TTC549 (cell line): Measurements from ENCODE around the gene TP53BP2.
"Not testable (repeated sequence)": the region's sequence is repeated elsewhere in the genome, so short reads cannot be mapped to it uniquely, and the experiment has no call there.

Source experiments
- FAIRE-seq: peaks from 2 replicates; lab custom pipeline; 2012; peaks lifted over from hg19 to GRCh38; lab: Jason Lieb, UNC

TP53BP2 gene, protein sequence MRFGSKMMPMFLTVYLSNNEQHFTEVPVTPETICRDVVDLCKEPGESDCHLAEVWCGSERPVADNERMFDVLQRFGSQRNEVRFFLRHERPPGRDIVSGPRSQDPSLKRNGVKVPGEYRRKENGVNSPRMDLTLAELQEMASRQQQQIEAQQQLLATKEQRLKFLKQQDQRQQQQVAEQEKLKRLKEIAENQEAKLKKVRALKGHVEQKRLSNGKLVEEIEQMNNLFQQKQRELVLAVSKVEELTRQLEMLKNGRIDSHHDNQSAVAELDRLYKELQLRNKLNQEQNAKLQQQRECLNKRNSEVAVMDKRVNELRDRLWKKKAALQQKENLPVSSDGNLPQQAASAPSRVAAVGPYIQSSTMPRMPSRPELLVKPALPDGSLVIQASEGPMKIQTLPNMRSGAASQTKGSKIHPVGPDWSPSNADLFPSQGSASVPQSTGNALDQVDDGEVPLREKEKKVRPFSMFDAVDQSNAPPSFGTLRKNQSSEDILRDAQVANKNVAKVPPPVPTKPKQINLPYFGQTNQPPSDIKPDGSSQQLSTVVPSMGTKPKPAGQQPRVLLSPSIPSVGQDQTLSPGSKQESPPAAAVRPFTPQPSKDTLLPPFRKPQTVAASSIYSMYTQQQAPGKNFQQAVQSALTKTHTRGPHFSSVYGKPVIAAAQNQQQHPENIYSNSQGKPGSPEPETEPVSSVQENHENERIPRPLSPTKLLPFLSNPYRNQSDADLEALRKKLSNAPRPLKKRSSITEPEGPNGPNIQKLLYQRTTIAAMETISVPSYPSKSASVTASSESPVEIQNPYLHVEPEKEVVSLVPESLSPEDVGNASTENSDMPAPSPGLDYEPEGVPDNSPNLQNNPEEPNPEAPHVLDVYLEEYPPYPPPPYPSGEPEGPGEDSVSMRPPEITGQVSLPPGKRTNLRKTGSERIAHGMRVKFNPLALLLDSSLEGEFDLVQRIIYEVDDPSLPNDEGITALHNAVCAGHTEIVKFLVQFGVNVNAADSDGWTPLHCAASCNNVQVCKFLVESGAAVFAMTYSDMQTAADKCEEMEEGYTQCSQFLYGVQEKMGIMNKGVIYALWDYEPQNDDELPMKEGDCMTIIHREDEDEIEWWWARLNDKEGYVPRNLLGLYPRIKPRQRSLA

DNA sequence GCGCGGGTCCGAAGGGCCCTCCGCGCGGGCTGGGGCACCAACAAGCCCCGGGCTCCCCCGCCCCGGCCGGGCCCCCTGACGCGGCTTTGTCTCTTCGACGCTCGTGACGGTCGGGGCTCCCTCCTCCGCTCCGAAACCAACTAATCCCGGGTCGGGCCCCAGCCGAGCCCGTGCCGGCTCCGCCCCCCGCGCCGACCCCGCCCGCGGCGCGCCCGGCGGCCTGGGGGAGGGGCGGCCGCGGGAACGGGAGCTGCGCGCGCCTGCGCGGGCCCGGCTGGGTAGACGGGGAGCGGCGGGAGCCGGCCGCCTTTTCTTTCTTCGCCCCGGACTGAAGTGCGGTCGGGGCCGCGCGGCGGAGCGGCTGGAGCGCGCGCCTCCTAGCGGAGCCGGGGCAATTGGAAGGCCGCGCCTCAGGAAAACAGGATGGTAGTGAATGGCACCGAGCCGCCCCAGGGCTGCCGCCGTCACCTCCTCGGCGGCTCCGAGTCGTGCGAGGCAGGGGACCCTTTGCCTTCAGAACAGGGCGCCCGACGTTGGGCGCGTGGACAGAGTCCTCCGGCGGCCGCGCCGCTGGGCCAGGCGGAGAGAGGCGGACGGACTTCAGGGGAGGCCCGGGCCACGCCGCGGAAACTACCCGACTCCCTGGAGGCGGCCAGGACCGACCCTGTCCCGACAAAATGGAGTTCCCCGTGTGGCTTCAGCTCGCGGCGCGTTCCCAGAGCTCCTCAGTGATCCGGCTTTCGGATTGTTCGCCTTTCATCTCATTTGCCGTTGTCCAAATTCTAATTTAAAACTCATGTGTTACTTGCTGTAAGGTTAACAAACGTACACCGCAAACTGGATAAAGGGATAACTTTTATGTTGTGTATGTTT, at the start of gene TP53BP2:
Gene TP53BP2 (minus strand): TSS at position 138 of the 873 bp plus-strand sequence. CDS start 267 bp downstream, outside the sequence.
- no peak for FAIRE-seq

DNA sequence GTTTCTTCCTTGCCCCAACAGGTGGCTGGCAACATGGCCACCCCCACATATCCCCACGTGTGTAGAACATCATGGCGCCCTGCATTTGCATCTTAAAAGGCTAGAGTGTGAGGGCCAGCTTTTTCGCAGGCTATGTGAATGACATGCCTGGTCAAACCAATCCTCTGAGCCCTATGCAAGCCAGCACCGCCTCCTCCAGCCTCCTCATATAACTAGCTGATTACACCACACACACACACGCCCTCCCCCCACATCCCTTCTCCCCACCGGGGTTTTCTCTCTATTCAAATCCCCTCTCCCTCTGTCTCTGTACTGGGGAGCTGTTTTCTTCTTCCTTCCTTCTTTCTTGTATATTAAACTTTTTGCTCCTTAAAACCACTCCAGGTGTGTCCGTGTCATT, 44.7 kb upstream of the TP53BP2 start:
- not testable (repeated sequence) for FAIRE-seq

DNA sequence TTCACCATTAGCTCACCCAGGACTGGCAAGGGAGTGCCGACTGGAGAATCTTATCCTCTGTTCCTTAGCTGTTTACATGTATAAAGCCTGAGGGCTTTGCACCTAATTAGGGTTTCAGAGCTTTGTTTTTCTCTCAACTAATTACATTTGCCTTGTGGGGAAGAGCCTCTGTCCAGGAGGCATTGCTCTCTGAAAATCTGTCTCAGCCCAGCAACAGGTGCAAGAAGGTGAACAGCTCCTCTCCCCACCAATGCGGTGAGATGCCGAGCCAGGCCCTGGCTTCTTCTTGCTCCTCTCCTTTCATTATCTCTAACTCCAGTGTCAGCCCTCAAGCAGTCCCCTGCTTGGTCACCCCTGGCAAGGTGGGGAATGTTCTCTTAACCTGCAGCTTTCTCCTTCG, 43.6 kb upstream of the TP53BP2 start:
- not testable (repeated sequence) for FAIRE-seq

DNA sequence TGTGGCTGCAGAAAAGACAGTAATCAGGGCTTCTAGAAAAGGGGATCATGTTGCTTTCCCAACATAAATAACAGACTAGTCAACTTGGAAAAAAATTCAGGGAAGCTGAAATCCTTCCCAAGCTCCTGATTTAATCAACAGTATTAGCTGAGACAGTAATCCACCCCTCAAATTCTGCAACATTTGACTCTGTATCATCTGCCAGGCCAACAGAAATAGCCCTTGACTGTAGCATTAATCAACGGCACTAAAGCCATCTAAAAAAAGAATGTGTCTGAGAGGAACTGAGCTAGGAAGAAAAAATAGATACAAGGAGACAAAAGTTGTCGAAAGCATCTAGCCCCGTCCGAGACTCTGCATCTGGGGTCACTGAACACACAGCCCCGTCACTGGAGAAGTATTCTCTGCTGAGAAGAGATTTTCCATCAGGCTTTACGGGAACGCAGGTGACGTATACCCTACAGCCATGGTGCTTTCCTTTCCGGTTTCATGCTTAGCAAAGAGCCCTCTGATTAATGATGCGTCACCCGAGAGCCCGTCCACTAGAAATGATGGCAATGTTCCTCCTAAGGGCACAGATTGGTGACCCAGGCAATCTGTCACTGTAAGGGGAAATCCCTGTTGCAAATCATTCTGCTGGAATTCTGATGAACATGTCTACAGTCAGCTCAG, 42.1 kb upstream of the TP53BP2 start:
- FAIRE-seq: no peak

DNA sequence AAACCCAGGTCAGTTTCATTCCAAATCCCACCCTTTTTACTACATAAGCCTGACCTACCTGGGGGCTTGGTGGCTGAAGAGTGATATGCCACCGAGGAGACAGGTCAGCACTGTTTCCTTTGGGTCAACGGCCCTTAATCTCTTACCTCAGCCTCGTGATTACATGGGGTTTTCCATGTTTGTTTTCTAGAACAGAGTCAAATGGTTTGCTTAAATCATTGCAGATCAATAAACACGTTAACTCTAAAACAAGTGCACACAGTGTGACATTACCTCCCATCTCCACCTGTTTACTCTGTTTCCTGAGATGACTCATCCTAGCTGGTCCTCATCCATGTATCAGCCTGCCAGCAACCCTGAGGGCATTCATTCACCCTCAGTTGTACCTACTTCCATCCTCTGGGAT, 40.8 kb upstream of the TP53BP2 start:
- FAIRE-seq: no peak

DNA sequence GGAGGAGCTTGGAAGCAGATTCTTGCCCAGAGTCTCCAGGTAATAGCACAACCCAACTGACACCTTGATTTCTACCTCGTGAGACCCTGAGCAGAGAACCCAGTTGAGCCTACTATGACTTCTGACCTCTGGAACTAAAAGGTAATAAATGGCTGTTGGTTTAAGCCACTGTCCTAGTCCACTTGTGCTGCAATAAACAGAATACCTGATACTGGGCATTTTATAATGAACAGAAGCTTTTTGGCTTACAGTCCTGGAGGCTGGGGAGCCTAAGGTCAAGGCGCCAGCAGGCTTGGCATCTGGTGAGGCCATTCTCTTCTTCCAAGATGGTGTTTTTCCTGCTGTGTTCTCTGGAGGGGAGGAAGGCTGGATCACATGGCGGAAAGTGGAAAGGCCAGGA, 39.9 kb upstream of the TP53BP2 start:
- FAIRE-seq: no peak

DNA sequence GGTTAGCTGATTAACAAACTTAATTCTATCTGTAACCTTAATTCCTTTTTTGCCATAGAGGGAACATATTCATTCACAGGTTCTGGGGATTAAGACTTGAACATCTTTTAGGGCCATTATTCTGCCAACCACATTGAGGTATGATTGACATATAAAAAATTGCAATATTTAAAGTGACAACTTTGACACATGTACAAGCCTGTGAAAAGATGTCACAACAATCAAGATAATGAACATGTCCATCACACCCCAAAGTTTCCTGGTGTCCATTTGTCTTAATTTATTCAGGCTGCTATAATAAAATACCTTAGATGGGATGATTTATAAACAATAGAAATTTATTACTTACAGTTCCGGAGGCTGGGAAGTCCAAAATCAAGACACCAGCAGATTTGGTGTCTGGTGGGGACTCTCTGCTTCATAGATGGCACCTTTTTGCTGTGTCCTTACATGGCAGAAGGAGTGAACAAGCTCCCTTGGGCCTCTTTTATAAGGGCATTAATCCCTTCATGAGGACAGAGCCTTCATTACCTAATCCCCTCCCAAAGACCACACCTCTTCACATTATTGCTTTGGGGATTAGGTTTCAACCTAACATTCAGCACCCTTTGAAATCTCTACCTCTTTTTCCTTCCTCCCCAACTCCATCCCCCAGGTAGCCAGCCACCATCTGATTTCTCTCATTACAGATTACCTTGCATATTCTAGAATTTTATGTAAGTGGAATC, 33.0 kb upstream of the TP53BP2 start:
- no peak for FAIRE-seq

DNA sequence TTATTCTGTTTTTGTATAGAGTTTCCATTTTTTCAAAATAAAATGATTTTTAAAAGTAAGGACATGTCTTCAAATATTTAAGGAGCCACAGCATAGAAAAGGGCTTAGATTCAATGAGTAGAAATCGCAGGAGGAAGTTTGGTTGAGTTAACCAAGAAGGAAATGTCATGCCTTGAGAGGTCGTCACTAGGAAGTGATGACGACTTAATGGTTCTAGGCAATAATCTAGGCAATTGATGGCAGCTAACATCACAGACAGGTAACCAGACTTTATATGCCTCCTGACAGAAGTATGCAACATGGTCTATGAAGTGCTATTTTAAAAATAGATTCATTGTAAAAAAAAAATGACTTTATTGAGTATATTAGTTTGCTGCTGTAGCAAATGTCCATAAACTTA, 32.1 kb upstream of the TP53BP2 start:
- no peak for FAIRE-seq

DNA sequence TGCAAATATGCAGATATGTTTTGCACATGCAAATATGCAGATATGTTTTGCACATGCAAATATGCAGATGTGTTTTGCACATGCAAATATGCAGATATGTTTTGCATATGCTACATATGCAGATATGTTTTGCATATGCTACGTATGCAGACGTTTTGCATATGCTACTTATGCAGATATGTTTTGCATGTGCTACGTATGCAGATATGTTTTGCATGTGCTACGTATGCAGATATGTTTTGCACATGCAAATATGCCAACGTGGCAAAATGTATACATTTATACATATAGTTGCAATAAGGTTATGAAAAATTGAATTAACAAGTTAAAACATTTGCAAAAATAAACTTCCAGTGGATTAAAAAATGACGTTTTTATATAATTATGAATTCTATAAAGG, 30.8 kb upstream of the TP53BP2 start:
- FAIRE-seq: peak; percentile 37

DNA sequence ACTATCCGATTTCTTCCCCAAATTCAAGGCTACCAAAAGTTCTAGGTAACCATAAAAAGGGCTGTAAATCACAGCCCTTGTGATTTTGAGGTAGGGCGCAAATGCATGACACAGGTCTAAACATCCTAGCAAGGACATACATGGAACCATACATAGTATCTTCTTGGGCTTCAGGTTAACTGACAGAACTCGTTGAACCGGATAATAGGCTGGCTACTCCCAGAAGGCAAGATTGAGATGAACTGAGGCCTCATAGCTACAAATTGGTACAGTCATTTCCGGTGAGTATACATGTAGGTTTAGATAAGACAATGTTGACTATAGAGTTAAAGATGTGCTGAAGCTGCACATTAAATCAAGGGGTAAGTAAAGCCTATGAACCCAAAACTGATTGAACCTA, 27.3 kb upstream of the TP53BP2 start:
- no peak for FAIRE-seq

DNA sequence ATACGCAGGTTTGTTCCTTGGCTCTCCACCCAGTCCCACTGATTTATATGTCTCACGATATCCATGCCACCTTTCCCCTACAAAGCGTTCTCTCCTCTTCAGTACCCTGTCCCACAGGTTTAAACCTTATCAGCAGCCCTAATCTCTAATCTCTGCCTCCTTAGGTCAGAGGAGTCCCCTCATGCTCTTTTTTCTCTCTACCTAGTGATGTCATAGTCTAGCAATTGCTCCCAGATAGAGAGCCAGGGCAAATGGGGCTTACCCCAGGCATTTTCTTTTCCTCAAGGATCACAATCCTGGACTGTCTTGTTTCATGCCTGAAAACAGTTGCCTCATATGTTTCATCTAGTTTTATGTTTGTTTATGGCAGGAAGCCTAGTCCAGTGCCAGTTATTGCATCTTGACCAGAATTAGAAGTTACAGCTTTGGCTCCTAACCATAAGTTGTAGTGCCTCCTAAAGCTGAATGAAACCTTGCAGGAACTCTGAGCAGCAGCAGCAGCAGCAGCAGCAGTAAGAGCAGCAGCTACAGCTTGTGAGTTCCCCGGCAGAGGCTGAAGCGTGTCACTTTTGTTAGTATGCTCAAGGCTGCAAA, 26.7 kb upstream of the TP53BP2 start:
- FAIRE-seq: no peak

DNA sequence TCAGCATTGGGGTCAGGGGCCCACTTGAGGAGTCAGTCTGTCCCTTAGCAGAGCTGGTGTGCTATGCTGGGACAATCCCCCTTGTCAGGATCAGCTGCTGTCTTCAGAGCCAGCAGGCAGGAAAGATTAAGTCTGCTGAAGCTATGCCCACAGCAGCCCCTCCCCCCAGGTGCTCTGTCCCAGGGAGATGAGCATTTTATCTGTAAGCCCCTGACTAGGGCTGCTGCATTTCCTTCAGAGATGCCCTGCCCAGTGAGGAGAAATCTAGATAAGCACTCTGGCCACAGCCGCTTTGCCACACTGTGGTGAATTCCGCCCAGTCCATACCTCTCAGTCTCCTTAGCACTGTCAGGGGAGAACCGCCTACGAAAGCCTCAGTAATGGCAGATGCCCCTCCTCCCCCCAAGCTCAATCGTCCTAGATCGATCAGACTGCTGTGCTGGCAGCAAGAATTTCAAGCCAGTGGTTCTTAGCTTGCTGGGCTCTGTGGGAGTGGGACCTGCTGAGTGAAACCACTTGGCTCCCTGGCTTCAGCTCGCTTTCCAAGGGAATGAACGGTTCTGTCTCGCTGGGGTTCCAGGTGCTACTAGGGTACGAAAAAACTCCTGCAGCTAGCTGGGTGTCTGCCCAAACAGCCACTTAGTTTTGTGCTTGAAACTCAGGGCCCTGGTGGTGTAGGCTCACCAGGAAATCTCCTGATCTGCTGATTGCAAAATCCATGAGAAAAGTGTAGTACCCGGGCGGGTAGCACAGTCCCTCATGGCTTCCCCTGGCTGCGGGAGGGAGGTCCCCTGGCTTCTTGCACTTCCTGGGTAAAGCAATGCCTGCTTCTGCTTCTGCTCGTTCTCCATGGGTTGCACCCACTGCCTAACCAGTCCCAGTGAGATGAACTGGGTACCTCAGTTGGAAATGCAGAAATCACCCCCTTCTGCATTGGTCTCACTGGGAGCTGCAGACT, 25.1 kb upstream of the TP53BP2 start:
- no peak for FAIRE-seq

DNA sequence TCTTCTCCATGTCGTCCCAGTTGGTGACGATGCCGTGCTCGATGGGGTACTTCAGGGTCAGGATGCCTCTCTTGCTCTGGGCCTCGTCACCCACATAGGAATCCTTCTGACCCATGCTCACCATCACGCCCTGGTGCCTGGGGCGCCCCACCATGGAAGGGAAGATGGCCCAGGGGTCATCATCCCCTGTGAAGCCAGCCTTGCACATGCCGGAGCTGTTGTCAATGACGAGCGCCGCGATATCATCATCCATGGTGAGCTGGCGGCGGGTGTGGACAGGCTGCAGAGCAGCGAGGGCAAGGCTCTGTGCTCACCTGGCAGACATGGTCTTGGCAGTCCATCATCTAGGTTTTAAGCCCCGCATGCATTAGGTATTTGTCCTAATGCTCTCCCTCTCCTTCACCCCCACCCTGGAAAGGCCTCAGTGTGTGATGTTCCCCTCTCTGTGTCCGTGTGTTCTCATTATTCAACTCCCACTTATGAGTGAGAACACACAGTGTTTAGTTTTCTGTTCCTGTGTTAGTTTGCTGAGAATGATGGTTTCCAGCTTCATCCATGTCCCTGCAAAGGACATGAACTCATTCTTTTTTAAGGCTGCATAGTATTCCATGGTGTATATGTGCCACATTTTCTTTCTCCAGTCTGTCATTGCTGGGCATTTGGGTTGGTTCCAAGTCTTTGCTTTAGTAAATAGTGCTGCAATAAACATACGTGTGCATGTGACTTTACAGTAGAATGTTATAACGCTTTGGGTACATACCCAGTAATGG, 19.0 kb upstream of the TP53BP2 start:
- FAIRE-seq: not testable (repeated sequence)

DNA sequence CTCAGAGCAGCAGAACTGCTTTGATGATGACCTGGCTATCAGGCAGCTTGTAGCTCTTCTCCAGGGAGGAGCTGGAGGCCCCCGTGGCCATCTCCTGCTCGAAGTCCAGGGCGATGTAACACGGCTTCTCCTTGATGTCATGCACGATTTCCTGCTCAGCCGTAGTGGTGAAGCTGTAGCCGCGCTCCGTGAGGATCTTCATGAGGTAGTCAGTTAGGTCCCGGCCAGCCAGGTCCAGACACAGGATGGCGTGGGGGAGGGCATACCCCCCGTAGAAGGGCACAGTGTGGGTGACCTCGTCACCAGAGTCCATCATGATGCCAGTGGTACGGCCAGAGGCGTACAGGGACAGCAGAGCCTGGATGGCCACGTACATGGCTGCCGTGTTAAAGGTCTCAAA, 18.3 kb upstream of the TP53BP2 start:
- no peak for FAIRE-seq

DNA sequence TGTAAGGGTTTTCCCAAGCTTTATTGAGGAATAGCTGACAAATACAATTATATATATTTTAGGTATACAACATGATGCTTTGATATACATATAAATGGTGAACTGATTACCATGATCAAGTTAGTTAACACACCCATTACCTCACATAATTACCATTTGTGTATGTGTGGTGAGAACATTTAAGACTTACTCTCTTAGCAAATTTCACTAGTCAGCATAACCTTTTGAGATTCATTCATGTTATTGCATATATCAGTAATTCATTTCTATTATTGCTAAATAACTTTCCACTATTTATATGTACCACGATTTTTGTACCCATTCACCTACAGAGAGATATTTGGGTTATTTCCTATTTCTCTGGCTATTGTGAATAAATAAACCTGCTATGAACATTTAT, 16.2 kb upstream of the TP53BP2 start:
- no peak for FAIRE-seq

DNA sequence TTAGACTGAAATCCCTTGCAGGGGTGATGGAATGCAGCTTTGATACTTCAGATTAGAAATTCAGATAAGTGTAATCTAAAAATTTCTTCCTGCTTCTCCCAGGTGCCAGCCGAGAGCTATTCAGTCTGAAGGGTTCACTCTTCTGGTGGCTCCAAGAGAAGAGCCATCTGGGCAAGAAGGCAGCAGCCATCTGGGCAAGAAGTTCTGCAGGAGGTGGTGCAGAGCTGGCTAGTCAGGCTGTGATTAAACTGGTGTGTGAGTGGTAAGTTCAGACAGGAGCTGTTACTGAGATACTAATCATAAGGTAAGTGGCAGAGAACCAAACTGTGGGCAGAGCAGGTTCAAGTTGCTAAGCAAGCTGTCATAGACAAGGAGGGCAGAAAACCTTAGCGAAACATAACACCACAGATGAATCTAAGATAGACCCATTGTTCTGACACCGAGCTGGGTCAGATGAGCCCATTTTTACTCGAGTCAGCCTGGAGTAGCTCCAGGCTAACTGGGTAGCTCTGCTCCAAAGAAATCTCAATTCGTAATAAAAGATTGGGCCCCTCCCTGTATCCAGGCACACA, 14.4 kb upstream of the TP53BP2 start:
- FAIRE-seq: no peak

DNA sequence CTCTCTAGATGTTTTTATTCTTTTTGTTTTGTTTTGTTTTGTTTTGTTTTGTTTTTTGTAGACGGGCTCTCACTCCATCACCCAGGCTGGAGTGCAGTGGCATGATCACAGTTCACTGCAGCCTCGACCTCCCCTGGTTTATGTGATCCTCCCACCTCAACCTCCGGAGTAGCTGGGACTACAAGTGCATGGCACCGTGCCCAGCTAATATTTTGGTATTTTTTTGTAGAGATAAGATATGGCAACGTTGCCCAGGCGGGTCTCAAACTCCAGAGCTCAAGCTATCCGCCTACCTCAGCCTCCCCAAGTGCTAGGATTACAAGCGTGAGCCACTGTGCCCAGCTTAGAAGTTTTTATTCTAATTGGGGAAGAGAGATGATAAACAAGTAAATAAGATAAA, 13.3 kb upstream of the TP53BP2 start:
- no peak for FAIRE-seq

DNA sequence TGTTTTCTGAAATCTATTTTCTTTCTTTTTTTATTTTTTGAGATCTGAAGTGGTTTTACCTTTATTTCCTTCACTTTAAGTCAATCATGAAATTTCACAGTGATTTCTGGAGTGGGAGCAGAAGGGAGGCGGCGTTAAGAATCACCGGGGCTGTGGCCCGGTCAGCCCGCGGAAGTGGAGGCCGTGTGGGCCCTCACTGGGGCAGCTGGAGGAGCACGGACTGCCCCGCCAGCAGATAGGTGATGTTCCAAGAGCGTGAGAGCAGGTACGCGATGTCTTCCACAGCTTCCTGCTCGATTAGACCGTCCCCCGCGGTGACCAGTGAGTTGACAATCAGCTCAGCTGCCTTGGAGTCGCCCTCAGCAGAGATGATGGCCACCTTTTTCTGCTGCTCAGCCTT, 10.6 kb upstream of the TP53BP2 start:
- no peak for FAIRE-seq
